Skeletal muscle cell (primary cell): ENCODE results near the gene GATAD2B.

Experiments used
- DNase-seq: peaks from one replicate; pipeline ENCODE4 v3.0.0-alpha.2; 2010; ENCODE audit warnings: low read depth
- H3K4me3 ChIP-seq: 2 replicates; pipeline ENCODE4 v1.5.1; 2011; ENCODE audit warnings: low read depth, mild to moderate bottlenecking, control low read depth, low read length, moderate library complexity

The GATAD2B gene

GRCh38 chr1:153922972-153923925 is at the start of gene GATAD2B:
Gene GATAD2B (minus strand): TSS chr1:153922972. CDS start chr1:153828347, 94,625 bp downstream.
- peak within 1 kb of the TSS; percentile 78 for H3K4me3 ChIP-seq
- DNase-seq = peak; percentile 100

- no peak overlapping the region for H3K4me3 ChIP-seq
Measured at GRCh38 chr1:153970346-153970745, 47.6 kb upstream of the GATAD2B start.

DNA sequence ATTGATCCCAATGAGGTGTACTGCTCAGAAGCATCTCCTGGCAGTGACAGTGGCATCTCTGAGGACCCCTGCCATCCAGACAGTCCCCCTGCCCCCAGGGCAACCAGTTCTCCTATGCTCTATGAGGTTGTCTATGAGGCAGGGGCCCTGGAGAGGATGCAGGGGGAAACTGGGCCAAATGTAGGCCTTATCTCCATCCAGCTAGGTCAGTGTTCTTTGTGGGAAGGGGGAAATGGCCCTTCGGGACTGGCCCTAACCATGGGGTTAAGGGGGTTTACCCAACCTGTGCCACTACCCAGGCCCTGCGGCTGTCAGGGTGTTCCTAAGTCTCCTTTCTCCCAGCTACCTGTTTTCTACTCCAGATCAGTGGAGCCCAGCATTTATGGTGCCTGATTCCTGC is 46.2 kb upstream of the GATAD2B start:
- peak overlapping the region; percentile 63 for H3K4me3 ChIP-seq
- DNase-seq = no peak

More at GRCh38 chr1:153970346-153970745, 47.6 kb upstream of the GATAD2B start:
- no peak for DNase-seq

DNA sequence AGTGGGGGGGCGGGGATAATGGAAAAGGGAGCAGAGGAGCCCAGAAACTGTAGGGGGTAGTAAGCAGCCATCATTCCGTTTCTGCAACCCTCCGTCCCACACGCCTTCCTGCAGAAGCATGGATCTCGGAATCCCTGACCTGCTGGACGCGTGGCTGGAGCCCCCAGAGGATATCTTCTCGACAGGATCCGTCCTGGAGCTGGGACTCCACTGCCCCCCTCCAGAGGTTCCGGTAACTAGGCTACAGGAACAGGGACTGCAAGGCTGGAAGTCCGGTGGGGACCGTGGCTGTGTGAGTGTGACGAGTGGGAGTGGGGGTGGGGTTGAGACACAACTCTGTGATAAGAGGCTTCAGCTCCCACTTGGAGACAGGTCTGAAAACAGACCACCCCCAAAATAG is 45.6 kb upstream of the GATAD2B start:
- no peak for DNase-seq
- H3K4me3 ChIP-seq = peak overlapping the region; percentile 63

DNA sequence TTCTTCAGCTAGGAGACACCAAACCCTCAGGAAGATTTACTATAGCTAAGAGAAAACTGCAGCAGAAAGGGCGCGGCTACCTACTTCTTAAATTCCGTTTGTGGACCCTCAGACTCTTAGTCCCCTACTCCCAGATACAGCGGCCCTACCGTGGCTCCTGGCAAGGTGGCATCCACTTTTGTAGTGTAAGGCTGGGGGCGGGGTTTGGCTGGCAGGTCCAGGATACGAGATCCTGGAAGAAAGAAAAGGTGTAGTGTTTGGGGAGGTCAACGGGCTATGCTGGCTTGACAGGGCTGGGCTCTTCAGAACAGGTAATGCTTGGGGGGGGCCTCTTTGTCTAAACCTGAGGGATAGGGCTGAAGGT is 45.2 kb upstream of the GATAD2B start:
- peak overlapping the region; percentile 63 for H3K4me3 ChIP-seq
- no peak for DNase-seq

- DNase-seq = peak; percentile 97
- H3K4me3 ChIP-seq = peak within 1 kb of the TSS; percentile 63
Measured at GRCh38 chr1:153967107-153967999, 44.6 kb upstream of the GATAD2B start, which contains the start of gene CREB3L4. Gene CREB3L4 (plus strand): TSS chr1:153967902. CDS start chr1:153968526, 624 bp downstream.

DNA sequence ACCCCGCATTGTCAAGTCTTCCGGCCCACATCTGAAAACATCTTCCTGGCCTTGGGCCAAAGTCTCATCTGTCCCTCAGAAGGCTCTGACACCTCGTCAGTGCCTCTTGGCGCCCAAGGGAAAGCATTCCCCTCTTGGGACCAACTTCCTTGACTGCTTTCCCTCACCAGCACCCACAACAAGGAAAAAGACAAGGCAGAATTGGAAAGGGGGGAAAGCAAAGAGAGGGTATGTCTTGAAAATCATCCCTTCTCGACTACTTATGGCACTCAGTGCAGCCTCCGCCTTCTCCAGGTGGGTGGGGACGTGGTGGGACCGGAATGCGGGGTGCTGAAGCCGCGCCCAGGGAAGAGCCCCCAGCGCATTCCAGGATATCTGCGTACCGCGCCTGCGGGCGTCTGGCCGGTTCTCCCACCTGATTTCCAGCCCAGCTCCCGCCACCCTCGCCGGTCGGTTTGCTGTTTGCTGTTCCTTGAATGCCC is 41.1 kb upstream of the GATAD2B start:
- H3K4me3 ChIP-seq = peak overlapping the region; percentile 71
- no peak for DNase-seq

- H3K4me3 ChIP-seq = peak within 1 kb of the TSS; percentile 71
- peak; percentile 87 for DNase-seq
Measured at GRCh38 chr1:153963030-153963849, 40.5 kb upstream of the GATAD2B start, which contains the start of gene SLC39A1. Gene SLC39A1 (minus strand): TSS chr1:153963537. CDS start chr1:153962715, 822 bp downstream.

DNA sequence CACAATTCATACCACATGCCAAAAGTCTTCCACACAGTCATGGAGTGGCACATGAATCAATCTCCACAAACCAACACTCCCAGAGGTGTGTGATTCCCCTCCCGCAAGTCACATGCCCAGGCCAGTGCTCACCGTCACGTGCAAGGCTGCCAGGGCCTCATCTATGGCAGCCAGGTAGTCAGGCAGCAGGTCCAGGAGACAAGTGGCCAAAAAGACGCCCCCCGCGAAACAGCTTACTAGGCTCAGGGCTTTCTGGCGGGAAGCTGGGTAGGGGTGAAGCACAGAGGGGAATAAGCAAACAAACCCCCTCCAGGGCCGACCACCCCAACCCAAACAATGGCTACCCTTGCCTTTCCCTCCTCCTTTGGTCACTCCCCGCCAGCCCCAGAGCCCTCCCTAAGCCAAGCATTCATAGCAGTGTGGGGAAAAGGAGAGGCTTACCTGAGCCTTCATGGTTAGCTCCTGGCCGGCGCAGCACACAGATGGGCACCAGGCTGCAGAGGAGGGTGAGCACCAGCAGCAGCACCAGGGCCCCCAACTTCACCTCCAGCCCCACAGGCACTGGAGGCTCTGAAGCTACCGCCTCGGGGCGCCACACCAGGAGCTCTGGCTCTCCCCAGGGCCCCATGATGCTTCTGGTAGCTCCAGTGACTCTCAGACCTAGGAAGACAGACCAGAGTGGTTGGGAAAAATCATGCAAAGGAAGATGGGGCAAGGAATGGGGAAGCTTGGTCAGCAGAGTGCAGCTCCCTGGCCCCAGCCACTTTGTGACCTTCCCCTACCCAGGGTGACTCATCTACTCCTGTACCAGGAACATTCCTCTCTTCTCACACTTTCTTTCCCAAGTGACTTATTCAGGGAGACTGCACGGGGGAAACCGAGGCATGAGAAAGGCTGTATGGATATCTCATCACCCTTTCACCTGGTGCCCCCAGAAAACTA is 39.6 kb upstream of the GATAD2B start:
- peak overlapping the region; percentile 71 for H3K4me3 ChIP-seq
- no peak for DNase-seq

DNA sequence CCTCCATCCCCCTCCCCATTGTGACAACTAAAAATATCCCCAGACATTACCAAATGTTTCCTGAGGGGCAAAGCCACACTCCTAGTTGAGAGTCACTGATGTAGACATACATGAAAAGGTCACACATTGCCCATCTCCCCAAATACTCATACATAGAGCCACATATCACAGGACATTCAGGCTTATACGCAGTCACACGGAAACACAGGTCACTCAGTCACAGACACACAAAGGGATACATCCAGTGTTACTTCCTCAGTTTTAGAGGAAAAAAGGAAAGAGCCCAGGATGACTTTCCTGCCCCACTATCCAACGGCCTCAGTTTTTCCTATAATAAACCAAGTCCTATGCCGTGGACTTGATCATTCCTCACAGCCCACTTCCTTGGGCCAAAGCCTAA is 38.6 kb upstream of the GATAD2B start:
- H3K4me3 ChIP-seq = peak overlapping the region; percentile 71
- DNase-seq = no peak

- no peak for DNase-seq
Measured at GRCh38 chr1:153960206-153960605, 37.4 kb upstream of the GATAD2B start.

DNA sequence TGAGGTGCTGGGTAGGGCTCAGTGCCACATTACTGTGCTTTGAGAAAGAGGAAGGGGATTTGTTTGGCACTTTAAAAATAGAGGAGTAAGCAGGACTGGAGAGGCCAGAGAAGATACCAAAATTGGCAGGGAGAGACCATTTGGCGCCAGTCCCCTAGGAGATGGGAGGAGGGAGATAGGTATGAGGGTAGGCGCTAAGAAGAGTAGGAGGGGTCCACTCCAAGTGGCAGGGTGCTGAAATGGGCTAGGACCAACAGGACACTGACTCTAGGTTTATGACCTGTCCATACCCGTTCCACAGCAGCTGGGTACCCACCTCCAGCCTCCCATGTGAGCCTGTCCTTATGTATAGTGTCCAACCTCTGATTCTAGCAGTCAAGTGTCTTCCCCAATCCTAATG is 36.7 kb upstream of the GATAD2B start:
- H3K4me3 ChIP-seq = no peak overlapping the region
- no peak for DNase-seq

More at GRCh38 chr1:153960206-153960605, 37.4 kb upstream of the GATAD2B start:
- no peak overlapping the region for H3K4me3 ChIP-seq

DNA sequence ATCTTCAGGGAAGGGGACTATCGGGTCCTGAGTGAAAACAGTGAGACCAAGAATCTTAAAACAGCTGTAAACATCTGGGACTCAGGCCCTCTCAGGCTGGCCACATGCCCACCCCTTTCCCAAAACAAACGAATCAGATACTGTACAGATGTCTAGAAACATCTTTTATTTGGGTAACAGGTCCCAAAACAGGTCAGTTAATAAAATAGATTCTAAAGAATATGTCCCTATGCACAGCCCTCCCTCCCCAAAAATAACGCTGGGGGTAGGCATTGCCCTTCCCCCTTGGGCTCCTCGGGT is 36.1 kb upstream of the GATAD2B start:
- H3K4me3 ChIP-seq = no peak overlapping the region
- DNase-seq = no peak

- H3K4me3 ChIP-seq = peak within 1 kb of the TSS; percentile 76
- peak; percentile 94 for DNase-seq
Measured at GRCh38 chr1:153958111-153958960, 35.6 kb upstream of the GATAD2B start, which contains the start of gene CRTC2. Gene CRTC2 (minus strand): TSS chr1:153958612. CDS start chr1:153958497, 115 bp downstream.

DNA sequence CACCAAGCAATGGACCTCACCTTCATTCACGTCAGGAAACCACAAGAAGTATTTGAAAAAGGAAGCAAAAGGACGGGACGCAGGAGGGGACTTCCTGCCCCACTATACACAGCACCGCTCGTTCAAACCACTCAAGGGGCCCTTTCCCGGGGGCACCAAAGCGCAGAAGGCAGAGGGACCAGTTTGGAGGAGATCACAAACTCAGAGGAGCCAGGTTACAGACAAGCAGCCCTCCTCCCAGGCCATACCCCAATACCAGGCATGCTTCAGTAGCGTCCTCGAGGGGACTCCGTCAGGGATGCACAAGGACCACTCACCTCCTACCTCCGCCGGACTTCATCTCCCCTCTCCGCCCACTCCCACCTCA is 35.0 kb upstream of the GATAD2B start:
- peak overlapping the region; percentile 76 for H3K4me3 ChIP-seq
- DNase-seq = no peak

- peak overlapping the region; percentile 76 for H3K4me3 ChIP-seq
- DNase-seq = no peak
Measured at GRCh38 chr1:153956997-153957715, 34.4 kb upstream of the GATAD2B start.
